Measurements from ENCODE around the gene TMEM131.

- TF ChIP-seq CTCF (IDR thresholded peaks at IDR 0.05) = no peak
- no peak for TF ChIP-seq POLR2A (IDR thresholded peaks at IDR 0.05)
Observed at GRCh38 chr2:97769711-97770110, 226.0 kb downstream of the TMEM131 start.

Measured in lower leg skin (tissue), 3 donors.